ENCODE results near the gene FAIM.
"Not testable (repeated sequence)": the region's sequence is repeated elsewhere in the genome, so short reads cannot be mapped to it uniquely, and the experiment has no call there.

The FAIM gene

GRCh38 chr3:138673641-138674530, 65.3 kb downstream of the FAIM start:
- TF ChIP-seq CTCF (IDR thresholded peaks at IDR 0.05; ENCODE audit: low read depth, low read length), result no peak
- in situ Hi-C loops (cut with HindIII; ENCODE audit: low sequenced_read_pairs), result no loop called here
- no peak overlapping the region for H3K4me3 ChIP-seq (ENCODE audit: low read depth, low read length)
- DNase-seq (ENCODE audit: low read depth, low spot score), result peak; percentile 89

GRCh38 chr3:138675393-138675792, 66.8 kb downstream of the FAIM start:
- in situ Hi-C loops (cut with HindIII; ENCODE audit: low sequenced_read_pairs), result no loop called here
- TF ChIP-seq CTCF (IDR thresholded peaks at IDR 0.05; ENCODE audit: low read depth, low read length), result no peak
- DNase-seq (ENCODE audit: low read depth, low spot score), result peak; percentile 32
- no peak overlapping the region for H3K4me3 ChIP-seq (ENCODE audit: low read depth, low read length)

- in situ Hi-C loops (cut with HindIII; ENCODE audit: low sequenced_read_pairs), result no loop called here
- H3K4me3 ChIP-seq (ENCODE audit: low read depth, low read length), result no peak overlapping the region
- TF ChIP-seq CTCF (IDR thresholded peaks at IDR 0.05; ENCODE audit: low read depth, low read length), result no peak
- DNase-seq (ENCODE audit: low read depth, low spot score), result no peak
Observed at GRCh38 chr3:138678086-138678485, 69.5 kb downstream of the FAIM start.

- no peak overlapping the region for H3K4me3 ChIP-seq (ENCODE audit: low read depth, low read length)
- in situ Hi-C loops (cut with HindIII; ENCODE audit: low sequenced_read_pairs), result no loop called here
- TF ChIP-seq CTCF (IDR thresholded peaks at IDR 0.05; ENCODE audit: low read depth, low read length), result no peak
- no peak for DNase-seq (ENCODE audit: low read depth, low spot score)
Observed at GRCh38 chr3:138678874-138679392, 70.4 kb downstream of the FAIM start.

GRCh38 chr3:138680974-138681373, 72.4 kb downstream of the FAIM start:
- in situ Hi-C loops (cut with HindIII; ENCODE audit: low sequenced_read_pairs); DNase-seq (ENCODE audit: low read depth, low spot score): not testable (repeated sequence)

GRCh38 chr3:138681463-138682220, 73.1 kb downstream of the FAIM start:
- in situ Hi-C loops (cut with HindIII; ENCODE audit: low sequenced_read_pairs), result no loop called here
- no peak for TF ChIP-seq CTCF (IDR thresholded peaks at IDR 0.05; ENCODE audit: low read depth, low read length)
- H3K4me3 ChIP-seq (ENCODE audit: low read depth, low read length), result no peak overlapping the region
- DNase-seq (ENCODE audit: low read depth, low spot score), result no peak

More at GRCh38 chr3:138680974-138681373, 72.4 kb downstream of the FAIM start:
- not testable (repeated sequence) for H3K4me3 ChIP-seq (ENCODE audit: low read depth, low read length)

Measured in astrocyte of the spinal cord (primary cell).